ENCODE data around the gene MYOCD.
A peak's percentile ranks its signal among the peaks of the same experiment; 100 is the strongest.

The MYOCD gene

GRCh38 chr17:12664894-12665262 is 812 bp upstream of the MYOCD start:
- ChIA-PET CTCF (interaction anchor here (0.5 to 7.1 kb wide), 12 partner anchors 9 to 498 kb away, joined by 3 to 133 read pairs (median 4); no protein-coding TSS in a partner anchor), POLR2A (interaction anchor here (1.0 to 1.5 kb wide), 3 partner anchors 27 to 142 kb away, joined by 3 to 6 read pairs (median 3); no protein-coding TSS in a partner anchor)
- H3K9me3 ChIP-seq (ENCODE audit: control insufficient read depth, insufficient read depth, low read depth, low read length) = no peaks in the 10 kb centered on the region
- no peak overlapping the region for H3K27ac ChIP-seq (ENCODE audit: extremely low read depth, low read depth, low read length)
- H3K36me3 ChIP-seq (ENCODE audit: control insufficient read depth in 2 of 2, insufficient read depth in 1 of 2, low read length in 2 of 2) = no peaks in the 10 kb centered on the region
- no peak for TF ChIP-seq ZNF404 (tag by site-specific recombination; IDR thresholded peaks at IDR 0.05)
- TF ChIP-seq ZNF112 (tag by site-specific recombination; IDR thresholded peaks at IDR 0.05) = no peak
- no peak for TF ChIP-seq MZF1 (tag by site-specific recombination; IDR thresholded peaks at IDR 0.05; ENCODE audit: borderline replicate concordance)
- TF ChIP-seq GLI4 (tag by site-specific recombination; IDR thresholded peaks at IDR 0.05) = no peak
- TF ChIP-seq, protein P1, sequence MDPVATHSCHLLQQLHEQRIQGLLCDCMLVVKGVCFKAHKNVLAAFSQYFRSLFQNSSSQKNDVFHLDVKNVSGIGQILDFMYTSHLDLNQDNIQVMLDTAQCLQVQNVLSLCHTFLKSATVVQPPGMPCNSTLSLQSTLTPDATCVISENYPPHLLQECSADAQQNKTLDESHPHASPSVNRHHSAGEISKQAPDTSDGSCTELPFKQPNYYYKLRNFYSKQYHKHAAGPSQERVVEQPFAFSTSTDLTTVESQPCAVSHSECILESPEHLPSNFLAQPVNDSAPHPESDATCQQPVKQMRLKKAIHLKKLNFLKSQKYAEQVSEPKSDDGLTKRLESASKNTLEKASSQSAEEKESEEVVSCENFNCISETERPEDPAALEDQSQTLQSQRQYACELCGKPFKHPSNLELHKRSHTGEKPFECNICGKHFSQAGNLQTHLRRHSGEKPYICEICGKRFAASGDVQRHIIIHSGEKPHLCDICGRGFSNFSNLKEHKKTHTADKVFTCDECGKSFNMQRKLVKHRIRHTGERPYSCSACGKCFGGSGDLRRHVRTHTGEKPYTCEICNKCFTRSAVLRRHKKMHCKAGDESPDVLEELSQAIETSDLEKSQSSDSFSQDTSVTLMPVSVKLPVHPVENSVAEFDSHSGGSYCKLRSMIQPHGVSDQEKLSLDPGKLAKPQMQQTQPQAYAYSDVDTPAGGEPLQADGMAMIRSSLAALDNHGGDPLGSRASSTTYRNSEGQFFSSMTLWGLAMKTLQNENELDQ (tag by site-specific recombination; IDR thresholded peaks at IDR 0.05; ENCODE audit: low read depth) = no peak
- TF ChIP-seq ZBTB7A (tag by site-specific recombination; IDR thresholded peaks at IDR 0.05; ENCODE audit: low read depth) = no peak
- TF ChIP-seq HOXD13 (CRISPR knock-in tag; IDR thresholded peaks at IDR 0.05; ENCODE audit: borderline replicate concordance) = no peak
- TF ChIP-seq SP3 (tag by site-specific recombination; IDR thresholded peaks at IDR 0.05) = no peak
- no peak for TF ChIP-seq ZNF146 (tag by site-specific recombination; IDR thresholded peaks at IDR 0.05)
- TF ChIP-seq, protein P2, sequence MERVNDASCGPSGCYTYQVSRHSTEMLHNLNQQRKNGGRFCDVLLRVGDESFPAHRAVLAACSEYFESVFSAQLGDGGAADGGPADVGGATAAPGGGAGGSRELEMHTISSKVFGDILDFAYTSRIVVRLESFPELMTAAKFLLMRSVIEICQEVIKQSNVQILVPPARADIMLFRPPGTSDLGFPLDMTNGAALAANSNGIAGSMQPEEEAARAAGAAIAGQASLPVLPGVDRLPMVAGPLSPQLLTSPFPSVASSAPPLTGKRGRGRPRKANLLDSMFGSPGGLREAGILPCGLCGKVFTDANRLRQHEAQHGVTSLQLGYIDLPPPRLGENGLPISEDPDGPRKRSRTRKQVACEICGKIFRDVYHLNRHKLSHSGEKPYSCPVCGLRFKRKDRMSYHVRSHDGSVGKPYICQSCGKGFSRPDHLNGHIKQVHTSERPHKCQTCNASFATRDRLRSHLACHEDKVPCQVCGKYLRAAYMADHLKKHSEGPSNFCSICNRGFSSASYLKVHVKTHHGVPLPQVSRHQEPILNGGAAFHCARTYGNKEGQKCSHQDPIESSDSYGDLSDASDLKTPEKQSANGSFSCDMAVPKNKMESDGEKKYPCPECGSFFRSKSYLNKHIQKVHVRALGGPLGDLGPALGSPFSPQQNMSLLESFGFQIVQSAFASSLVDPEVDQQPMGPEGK (tag by site-specific recombination; IDR thresholded peaks at IDR 0.05) = no peak
- TF ChIP-seq ZNF155 (tag by site-specific recombination; IDR thresholded peaks at IDR 0.05) = no peak
- no peak for TF ChIP-seq ZNF843 (tag by site-specific recombination; IDR thresholded peaks at IDR 0.05)
- TF ChIP-seq PRDM6 (tag by site-specific recombination; IDR thresholded peaks at IDR 0.05) = no peak
- no peak for TF ChIP-seq ZNF624 (tag by site-specific recombination; IDR thresholded peaks at IDR 0.05)
- TF ChIP-seq ZNF561 (tag by site-specific recombination; IDR thresholded peaks at IDR 0.05; ENCODE audit: borderline replicate concordance) = no peak
- H3K4me1 ChIP-seq (ENCODE audit: control insufficient read depth, insufficient read depth, low read length) = 0 out of 2 replicates have a peak, but pooled peaks cover 5% of the 10 kb centered on the region
- H3K4me3 ChIP-seq (ENCODE audit: low read depth, low read length) = peak overlapping the region; percentile 58

GRCh38 chr17:12666718-12667117 is 1.0 kb downstream of the MYOCD start:
- CTCF ChIA-PET = interaction anchor here (0.5 to 7.1 kb wide), 58 partner anchors 10 to 660 kb away, joined by 3 to 133 read pairs (median 4); no protein-coding TSS in a partner anchor
- Histone ChIP-seq H3K9me3 (ENCODE audit: control insufficient read depth, insufficient read depth, low read depth, low read length) (no peaks in the 10 kb centered on the region), H3K36me3 (ENCODE audit: control insufficient read depth in 2 of 2, insufficient read depth in 1 of 2, low read length in 2 of 2) (no peaks in the 10 kb centered on the region), H3K27ac (ENCODE audit: extremely low read depth, low read depth, low read length) (no peak overlapping the region), H3K4me1 (ENCODE audit: control insufficient read depth, insufficient read depth, low read length) (0 out of 2 replicates have a peak, but pooled peaks cover 5% of the 10 kb centered on the region), H3K4me3 (ENCODE audit: low read depth, low read length) (no peak overlapping the region)
- POLR2A ChIA-PET = interaction anchor here (1.2 kb wide), 1 partner anchor 363 kb away, joined by 3 read pairs; no protein-coding TSS in a partner anchor
- TF ChIP-seq SCRT1 (tag by site-specific recombination; IDR thresholded peaks at IDR 0.05; ENCODE audit: borderline replicate concordance) = no peak
- no peak for TF ChIP-seq ZSCAN4 (tag by site-specific recombination; IDR thresholded peaks at IDR 0.05)
- no peak for TF ChIP-seq ZNF785 (tag by site-specific recombination; IDR thresholded peaks at IDR 0.05)
- no peak for TF ChIP-seq KLF9 (tag by site-specific recombination; IDR thresholded peaks at IDR 0.05; ENCODE audit: low read depth)
- no peak for TF ChIP-seq ZNF394 (tag by site-specific recombination; IDR thresholded peaks at IDR 0.05; ENCODE audit: borderline replicate concordance)
- TF ChIP-seq ZNF221 (tag by site-specific recombination; IDR thresholded peaks at IDR 0.05; ENCODE audit: borderline replicate concordance) = no peak
- TF ChIP-seq, protein P3, sequence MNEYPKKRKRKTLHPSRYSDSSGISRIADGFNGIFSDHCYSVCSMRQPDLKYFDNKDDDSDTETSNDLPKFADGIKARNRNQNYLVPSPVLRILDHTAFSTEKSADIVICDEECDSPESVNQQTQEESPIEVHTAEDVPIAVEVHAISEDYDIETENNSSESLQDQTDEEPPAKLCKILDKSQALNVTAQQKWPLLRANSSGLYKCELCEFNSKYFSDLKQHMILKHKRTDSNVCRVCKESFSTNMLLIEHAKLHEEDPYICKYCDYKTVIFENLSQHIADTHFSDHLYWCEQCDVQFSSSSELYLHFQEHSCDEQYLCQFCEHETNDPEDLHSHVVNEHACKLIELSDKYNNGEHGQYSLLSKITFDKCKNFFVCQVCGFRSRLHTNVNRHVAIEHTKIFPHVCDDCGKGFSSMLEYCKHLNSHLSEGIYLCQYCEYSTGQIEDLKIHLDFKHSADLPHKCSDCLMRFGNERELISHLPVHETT (tag by site-specific recombination; IDR thresholded peaks at IDR 0.05) = no peak
- no peak for TF ChIP-seq ZNF596 (tag by site-specific recombination; IDR thresholded peaks at IDR 0.05)
- no peak for TF ChIP-seq SP2 (tag by site-specific recombination; IDR thresholded peaks at IDR 0.05)
- no peak for TF ChIP-seq OSR2 (tag by site-specific recombination; IDR thresholded peaks at IDR 0.05)
- TF ChIP-seq ZNF548 (tag by site-specific recombination; IDR thresholded peaks at IDR 0.05) = no peak
- TF ChIP-seq FEZF1 (tag by site-specific recombination; IDR thresholded peaks at IDR 0.05) = no peak
- no peak for TF ChIP-seq ZNF211 (tag by site-specific recombination; IDR thresholded peaks at IDR 0.05; ENCODE audit: low read depth)
- no peak for TF ChIP-seq ZNF19 (tag by site-specific recombination; IDR thresholded peaks at IDR 0.05; ENCODE audit: low read depth)
